OCI-LY3 (cell line): Measurements from ENCODE around the gene KIAA1191.
"Not testable (repeated sequence)": the region's sequence is repeated elsewhere in the genome, so short reads cannot be mapped to it uniquely, and the experiment has no call there.

Experiments
- H2AFZ ChIP-seq: fragments of 200-600, 300-600 bp; shearing (Covaris generic); 2 replicates; pipeline ENCODE4 v1.6.0; 2014; ENCODE audit warnings: antibody characterized with exemption, low read depth, low read length
- H3K27ac ChIP-seq: fragments of 200-600, 300-600 bp; sonication (generic); 2 replicates; pipeline ENCODE4 v1.5.1; 2014; ENCODE audit warnings: mild to moderate bottlenecking, low read length, moderate library complexity, mixed read lengths
- H3K27me3 ChIP-seq: fragments of 200-600, 300-600 bp; sonication (generic); 2 replicates; pipeline ENCODE4 v1.6.1; 2014; ENCODE audit warnings: low read depth, low read length, mixed read lengths
- H3K36me3 ChIP-seq: fragments of 200-600, 300-600 bp; sonication (generic); replicated peaks from 2 replicates; pipeline ENCODE3; 2014; ENCODE audit warnings: low read depth, low read length, mixed read lengths
- H3K4me1 ChIP-seq: fragments of 300-600, 200-600 bp; sonication (generic); 2 replicates; pipeline ENCODE4 v1.6.1; 2014; ENCODE audit warnings: low read length, mixed read lengths
- H3K4me2 ChIP-seq: fragments of 200-600, 300-600 bp; sonication (generic); 2 replicates; pipeline ENCODE4 v1.6.1; 2014; ENCODE audit warnings: low read length, mixed read lengths
- H3K4me3 ChIP-seq: fragments of 300-600, 200-600 bp; sonication (generic); 2 replicates; pipeline ENCODE4 v1.5.1; 2014; ENCODE audit warnings: antibody characterized with exemption, mild to moderate bottlenecking, low read length, moderate library complexity
- H3K79me2 ChIP-seq: fragments of 300-600, 200-600 bp; shearing (Covaris generic); 2 replicates; pipeline ENCODE4 v1.6.1; 2014; ENCODE audit warnings: mild to moderate bottlenecking, low read length, mixed read lengths
- H3K9ac ChIP-seq: fragments of 300-600, 200-600 bp; shearing (Covaris generic); 2 replicates; pipeline ENCODE4 v1.6.0; 2014; ENCODE audit warnings: mild to moderate bottlenecking, low read length, moderate library complexity
- H3K9me3 ChIP-seq: fragments of 200-600, 300-600 bp; shearing (Covaris generic); 2 replicates; pipeline ENCODE4 v1.6.1; 2014; ENCODE audit warnings: low read length, mixed read lengths; ENCODE audit not compliant: insufficient read depth
- H4K20me1 ChIP-seq: fragments of 200-600, 300-600 bp; sonication (generic); 2 replicates; pipeline ENCODE4 v1.6.1; 2016; ENCODE audit warnings: low read length, mixed read lengths; ENCODE audit not compliant: insufficient read depth
- CTCF ChIP-seq: fragments of 200-600, 300-600 bp; sonication (generic); IDR thresholded peaks from 2 replicates; pipeline ENCODE4 v1.5.1; 2014; ENCODE audit warnings: antibody characterized with exemption, low read length, low read depth
- EZH2phosphoT487 ChIP-seq: fragments of 200-600 bp; shearing (Covaris generic); IDR thresholded peaks from 2 replicates; pipeline ENCODE4 v1.6.1; 2018; ENCODE audit warnings: antibody characterized with exemption, mixed run types, low read depth

Gene KIAA1191

GRCh38 chr5:176334031-176334770, 27.4 kb downstream of the KIAA1191 start:
- Histone ChIP-seq H3K9me3 (peaks cover 6% of the 10 kb centered on the region; the same call in 1 of the 2 replicates), H3K27ac (no peak overlapping the region), H3K4me1 (no peaks in the 10 kb centered on the region), H3K9ac (no peak overlapping the region), H3K4me3 (no peak overlapping the region), H4K20me1 (no peaks in the 10 kb centered on the region), H3K27me3 (no peaks in the 10 kb centered on the region), H3K79me2 (no peaks in the 10 kb centered on the region), H2AFZ (no peak overlapping the region), H3K36me3 (peaks cover 28% of the 10 kb centered on the region), H3K4me2 (no peak overlapping the region)
- TF ChIP-seq EZH2phosphoT487 (no peak), CTCF (no peak)

GRCh38 chr5:176320577-176320976, 41.0 kb downstream of the KIAA1191 start:
- H4K20me1 ChIP-seq, result no peaks in the 10 kb centered on the region

GRCh38 chr5:176319827-176320554, 41.6 kb downstream of the KIAA1191 start:
- no peaks in the 10 kb centered on the region for H3K4me1 ChIP-seq
- no peak overlapping the region for H2AFZ ChIP-seq
- no peak overlapping the region for H3K9ac ChIP-seq
- TF ChIP-seq EZH2phosphoT487, result no peak
- peak; percentile 35 for TF ChIP-seq CTCF
- no peaks in the 10 kb centered on the region for H4K20me1 ChIP-seq
- H3K36me3 ChIP-seq, result peaks cover 19% of the 10 kb centered on the region
- H3K4me3 ChIP-seq, result no peak overlapping the region
- no peaks in the 10 kb centered on the region for H3K79me2 ChIP-seq
- no peak overlapping the region for H3K4me2 ChIP-seq
- H3K27me3 ChIP-seq, result no peaks in the 10 kb centered on the region
- H3K9me3 ChIP-seq, result no peaks in the 10 kb centered on the region
- no peak overlapping the region for H3K27ac ChIP-seq

More at GRCh38 chr5:176320577-176320976, 41.0 kb downstream of the KIAA1191 start:
- no peak overlapping the region for H2AFZ ChIP-seq
- no peaks in the 10 kb centered on the region for H3K79me2 ChIP-seq
- no peak overlapping the region for H3K9ac ChIP-seq
- no peaks in the 10 kb centered on the region for H3K4me1 ChIP-seq
- H3K36me3 ChIP-seq, result peaks cover 15% of the 10 kb centered on the region
- H3K27ac ChIP-seq, result no peak overlapping the region
- no peak overlapping the region for H3K4me3 ChIP-seq
- H3K4me2 ChIP-seq, result no peak overlapping the region
- no peaks in the 10 kb centered on the region for H3K27me3 ChIP-seq
- TF ChIP-seq CTCF (no peak), EZH2phosphoT487 (no peak)
- H3K9me3 ChIP-seq, result no peaks in the 10 kb centered on the region

GRCh38 chr5:176317534-176318374, 43.8 kb downstream of the KIAA1191 start:
- Histone ChIP-seq H3K27me3 (no peaks in the 10 kb centered on the region), H3K9ac (no peak overlapping the region), H3K36me3 (peaks cover 21% of the 10 kb centered on the region), H4K20me1 (no peaks in the 10 kb centered on the region), H3K27ac (no peak overlapping the region), H3K9me3 (no peaks in the 10 kb centered on the region), H3K4me3 (no peak overlapping the region), H3K4me1 (no peaks in the 10 kb centered on the region), H2AFZ (no peak overlapping the region), H3K79me2 (no peaks in the 10 kb centered on the region), H3K4me2 (no peak overlapping the region)
- TF ChIP-seq CTCF (no peak), EZH2phosphoT487 (no peak)

GRCh38 chr5:176305356-176305755, 56.2 kb downstream of the KIAA1191 start:
- not testable (repeated sequence) for H4K20me1 ChIP-seq, H3K4me2 ChIP-seq, H3K4me1 ChIP-seq, H2AFZ ChIP-seq, H3K9ac ChIP-seq, H3K27ac ChIP-seq, H3K9me3 ChIP-seq, H3K79me2 ChIP-seq, H3K4me3 ChIP-seq, H3K27me3 ChIP-seq
- H3K36me3 ChIP-seq, result peaks cover 22% of the 10 kb centered on the region
